ENCODE results near the gene TCEANC2. TPM values are rescaled to one million over a fixed set of nuclear protein-coding genes. Genes with fewer than 3 reads are reported as not detected.
A peak's percentile ranks its signal among the peaks of the same experiment; 100 is the strongest.

TCEANC2 gene
- total RNA-seq, 4 donors from 2014 or later = 1.6 to 6.8 (median 3.7) TPM

- no peak for TF ChIP-seq CTCF (IDR thresholded peaks at IDR 0.05)
- ATAC-seq (ENCODE audit: low FRiP score) = no peak
- DNase-seq (ENCODE audit: low spot score) = no peak
These were observed 91.0 kb downstream of the TCEANC2 start for GRCh38 chr1:54144366-54144765.

- DNase-seq (ENCODE audit: low spot score) = no peak
- TF ChIP-seq CTCF (IDR thresholded peaks at IDR 0.05) = no peak
- no peak for ATAC-seq (ENCODE audit: low FRiP score)
These were observed 96.3 kb downstream of the TCEANC2 start for GRCh38 chr1:54149734-54150133.

GRCh38 chr1:54151013-54151412, 97.6 kb downstream of the TCEANC2 start:
- no peak for ATAC-seq (ENCODE audit: low FRiP score)
- DNase-seq (ENCODE audit: low spot score) = no peak
- no peak for TF ChIP-seq CTCF (IDR thresholded peaks at IDR 0.05)

DNA sequence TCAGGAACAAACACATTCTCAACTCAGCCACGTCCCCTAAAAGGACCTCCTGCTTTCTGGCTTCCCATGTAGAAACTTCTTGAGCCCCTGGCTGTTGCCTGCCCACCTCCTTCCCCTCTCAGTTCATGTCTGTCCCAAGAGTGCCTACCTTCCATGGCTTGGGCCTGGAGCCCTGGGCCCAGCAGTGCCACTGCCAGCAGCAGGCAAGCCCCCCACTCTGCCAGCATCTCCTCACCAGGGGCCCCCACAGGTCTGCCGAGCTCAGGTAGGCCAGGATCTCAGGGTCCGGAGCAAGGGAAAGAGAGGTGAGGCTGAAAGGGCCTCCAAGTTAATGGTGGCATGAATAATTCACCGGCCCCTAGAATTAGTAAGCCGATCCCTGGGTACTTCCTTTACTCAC, 99.3 kb downstream of the TCEANC2 start, which contains the start of gene CDCP2:
TSS of gene CDCP2 (minus strand) at position 305 of the 400 bp plus-strand sequence. CDS start at position 227, 78 bp downstream.
- DNase-seq (ENCODE audit: low spot score) (no peak), ATAC-seq (ENCODE audit: low FRiP score) (no peak)
- TF ChIP-seq CTCF (IDR thresholded peaks at IDR 0.05) = no peak

DNA sequence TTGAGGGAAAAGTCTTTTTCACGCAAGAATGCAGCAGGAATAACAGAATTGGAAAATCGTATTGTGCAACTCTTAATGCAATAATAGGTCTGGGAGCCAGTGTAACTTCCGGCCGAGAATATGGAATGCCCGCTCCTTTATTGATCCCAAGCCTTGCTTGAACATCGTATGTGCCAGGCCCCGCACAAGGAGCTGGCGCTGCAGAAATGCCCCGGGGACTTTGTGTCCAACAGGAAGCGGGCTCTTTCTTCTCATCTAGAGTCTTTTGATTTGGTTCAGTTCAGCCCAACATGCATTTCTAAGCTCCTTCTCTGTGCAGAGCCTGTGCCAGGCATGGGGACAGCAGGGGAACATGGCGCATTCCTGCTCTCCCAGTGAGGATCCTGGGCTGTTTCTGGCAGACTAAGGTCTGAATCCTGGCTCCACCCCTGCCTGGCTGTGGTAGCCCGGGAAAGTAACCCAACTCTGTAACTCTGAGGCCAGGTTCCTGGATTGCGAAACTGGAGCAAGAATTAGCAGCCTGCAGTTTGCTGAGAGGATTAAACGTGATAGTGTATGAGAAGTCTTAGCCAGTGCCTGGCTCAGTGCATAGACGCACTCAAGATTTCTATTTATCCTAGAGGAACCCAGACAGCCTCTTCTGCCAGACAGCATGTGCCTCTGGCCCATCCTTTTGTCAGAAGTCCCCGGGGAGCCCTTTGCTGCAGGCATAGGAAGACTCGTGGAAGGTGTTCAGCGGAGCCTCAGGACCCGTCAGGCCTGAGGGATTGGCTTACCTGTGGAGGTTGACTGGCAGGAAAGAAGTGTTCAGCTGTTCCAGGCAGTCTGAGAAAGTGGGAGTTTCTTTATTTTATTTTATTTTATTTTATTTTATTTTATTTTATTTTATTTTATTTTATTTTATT, 100.4 kb downstream of the TCEANC2 start:
- ATAC-seq (ENCODE audit: low FRiP score) (peak; percentile 64), DNase-seq (ENCODE audit: low spot score) (no peak)
- TF ChIP-seq CTCF (IDR thresholded peaks at IDR 0.05) = no peak

Small RNA genes lying within 50 kb of the gene (small RNA-seq; reads per million reads assigned to genes)
- not detected for gene AL353898.1
- not detected for gene AL353898.2

Other genes with a start within 250 kb of the TCEANC2 start
- gene NDC1, start 215.3 kb upstream of the TCEANC2 start, total RNA-seq = 10 to 100 TPM in 3 of 4 donors, 1 to 10 TPM in 1; 9.2 to 16.3 (median 11.8) TPM
- 10 to 100 TPM; 14.8 to 29.4 (median 21.0) TPM for gene YIPF1, start 163.8 kb upstream of the TCEANC2 start, total RNA-seq
- gene DIO1, start 159.4 kb upstream of the TCEANC2 start, total RNA-seq = not detected
- 10 to 100 TPM; 11.6 to 24.6 (median 15.5) TPM for gene IFT25, start 107.9 kb upstream of the TCEANC2 start, total RNA-seq
- gene LRRC42, start 107.3 kb upstream of the TCEANC2 start, total RNA-seq = 10 to 100 TPM; 12.6 to 22.8 (median 16.7) TPM
- gene LDLRAD1, start 35.4 kb upstream of the TCEANC2 start, total RNA-seq = not detected
- gene TMEM59, start 404 bp upstream of the TCEANC2 start, total RNA-seq = 100 to 1,000 TPM; 231 to 408 (median 355) TPM
- gene CDCP2, start 99.4 kb downstream of the TCEANC2 start, total RNA-seq = under 1 TPM in 1 of 4 donors, not detected in 3; 0.19 TPM
- 1 to 10 TPM; 3.1 to 7.1 (median 4.1) TPM for gene CYB5RL, start 146.4 kb downstream of the TCEANC2 start, total RNA-seq
- gene MRPL37, start 146.6 kb downstream of the TCEANC2 start, total RNA-seq = 10 to 100 TPM; 53.2 to 84.9 (median 56.9) TPM

Measured in omental fat pad (tissue), 4 donors.